Suprapubic skin (tissue), 4 donors: ENCODE results near the gene LRRC53. TPM values are rescaled to one million over a fixed set of nuclear protein-coding genes. Genes with fewer than 3 reads are reported as not detected.

Source experiments
- DNase-seq, 2 donors: peaks; one replicate each; pipeline ENCODE4 v3.0.0-alpha.2; 2019; ENCODE audit warnings: low spot score in 2 of 2
- H3K27ac ChIP-seq: fragments of 200-600 bp; sonication (generic); one replicate; pipeline ENCODE4 v1.5.1; 2019
- H3K27me3 ChIP-seq: fragments of 200-600 bp; sonication (generic); one replicate; pipeline ENCODE4 v1.5.1; 2019
- H3K36me3 ChIP-seq: fragments of 200-600 bp; sonication (generic); one replicate; pipeline ENCODE4 v1.5.1; 2019
- H3K4me1 ChIP-seq: fragments of 200-600 bp; sonication (generic); one replicate; pipeline ENCODE4 v1.5.1; 2019
- H3K4me3 ChIP-seq: fragments of 200-600 bp; sonication (generic); one replicate; pipeline ENCODE4 v1.5.1; 2019; ENCODE audit warnings: mild to moderate bottlenecking
- H3K9me3 ChIP-seq: fragments of 200-600 bp; sonication (generic); one replicate; pipeline ENCODE4 v1.5.1; 2019
- CTCF ChIP-seq, 2 donors: fragments of 200-600 bp in 1 of 2; fragments of 450-650 bp in 1 of 2; sonication (generic) in 1 of 2; IDR thresholded peaks; one replicate each; pipeline ENCODE4 v1.5.1; 2016 to 2019; ENCODE audit warnings: antibody characterized with exemption in 2 of 2, mild to moderate bottlenecking in 1 of 2, moderate library complexity in 1 of 2
- EP300 ChIP-seq: sonication (generic); formaldehyde crosslinking; IDR thresholded peaks from one replicate; pipeline ENCODE4 v1.6.1; 2017; ENCODE audit warnings: antibody characterized with exemption
- POLR2A ChIP-seq, 2 donors: fragments of 450-650 bp; IDR thresholded peaks; one replicate each; pipeline ENCODE4 v1.6.1; 2017; ENCODE audit warnings: antibody characterized with exemption in 2 of 2, mild to moderate bottlenecking in 2 of 2, moderate library complexity in 2 of 2
- POLR2AphosphoS5 ChIP-seq, 3 donors: sonication (generic); formaldehyde crosslinking; IDR thresholded peaks; one replicate each; pipeline ENCODE4 v1.6.1; 2017; ENCODE audit warnings: antibody characterized with exemption in 3 of 3
- WGBS: methylation state at CpG from one replicate; pipeline ENCODE4 v1.1.5; 2018; 5-methylcytosine and 5-hydroxymethylcytosine counted together
- total RNA-seq, 4 donors: library from RNA; depleted of rRNA; stranded (reverse); fragments of >200 nt; gene quantifications; one replicate each; pipeline ENCODE4 v1.1.0, GENCODE V29; 2016

The LRRC53 gene
- total RNA-seq, 4 donors from 2014 or later = not detected

GRCh38 chr1:74480068-74480467, 32.3 kb downstream of the LRRC53 start:
- no peak for DNase-seq
- Histone ChIP-seq H3K27ac (no peak overlapping the region), H3K9me3 (no peaks in the 10 kb centered on the region), H3K27me3 (no peaks in the 10 kb centered on the region), H3K4me1 (no peaks in the 10 kb centered on the region), H3K4me3 (no peak overlapping the region), H3K36me3 (no peaks in the 10 kb centered on the region)
- WGBS = 87% methylated on average over 6 of the region's 6 CpGs
- TF ChIP-seq POLR2A (IDR thresholded peaks at IDR 0.05) (no peak), CTCF (IDR thresholded peaks at IDR 0.05) (no peak), EP300 (no peak), POLR2AphosphoS5 (IDR thresholded peaks at IDR 0.05) (no peak)

GRCh38 chr1:74478979-74479378, 33.4 kb downstream of the LRRC53 start:
- no peak overlapping the region for H3K27ac ChIP-seq
- 67% methylated on average over 2 of the region's 2 CpGs for WGBS
- H3K27me3 ChIP-seq = no peaks in the 10 kb centered on the region
- no peak for DNase-seq
- no peaks in the 10 kb centered on the region for H3K4me1 ChIP-seq
- no peaks in the 10 kb centered on the region for H3K36me3 ChIP-seq
- no peak for TF ChIP-seq POLR2A (IDR thresholded peaks at IDR 0.05)
- no peak for TF ChIP-seq EP300
- no peak for TF ChIP-seq CTCF (IDR thresholded peaks at IDR 0.05)
- no peak for TF ChIP-seq POLR2AphosphoS5 (IDR thresholded peaks at IDR 0.05)
- no peaks in the 10 kb centered on the region for H3K9me3 ChIP-seq
- H3K4me3 ChIP-seq = no peak overlapping the region

GRCh38 chr1:74474585-74474984, 37.8 kb downstream of the LRRC53 start:
- no peaks in the 10 kb centered on the region for H3K9me3 ChIP-seq
- WGBS = 73% methylated on average over 6 of the region's 6 CpGs

GRCh38 chr1:74471470-74471869, 40.9 kb downstream of the LRRC53 start:
- H3K27me3 ChIP-seq = no peaks in the 10 kb centered on the region
- no peak for DNase-seq
- H3K9me3 ChIP-seq = no peaks in the 10 kb centered on the region
- WGBS = 72% methylated on average over 3 of the region's 3 CpGs
- TF ChIP-seq POLR2A (IDR thresholded peaks at IDR 0.05) (no peak), CTCF (IDR thresholded peaks at IDR 0.05) (no peak), EP300 (no peak), POLR2AphosphoS5 (IDR thresholded peaks at IDR 0.05) (no peak)
- no peak overlapping the region for H3K27ac ChIP-seq
- H3K4me1 ChIP-seq = no peaks in the 10 kb centered on the region
- no peaks in the 10 kb centered on the region for H3K36me3 ChIP-seq
- no peak overlapping the region for H3K4me3 ChIP-seq

More at GRCh38 chr1:74474585-74474984, 37.8 kb downstream of the LRRC53 start:
- no peak for TF ChIP-seq POLR2AphosphoS5 (IDR thresholded peaks at IDR 0.05)
- TF ChIP-seq POLR2A (IDR thresholded peaks at IDR 0.05) = no peak
- TF ChIP-seq CTCF (IDR thresholded peaks at IDR 0.05) = no peak
- TF ChIP-seq EP300 = no peak
- DNase-seq = no peak
- Histone ChIP-seq H3K27ac (no peak overlapping the region), H3K4me1 (no peaks in the 10 kb centered on the region), H3K36me3 (no peaks in the 10 kb centered on the region), H3K27me3 (no peaks in the 10 kb centered on the region), H3K4me3 (no peak overlapping the region)

GRCh38 chr1:74470936-74471335, 41.5 kb downstream of the LRRC53 start:
- 38% methylated on average over 3 of the region's 3 CpGs for whole genome bisulfite sequencing

More at GRCh38 chr1:74470936-74471335, 41.5 kb downstream of the LRRC53 start:
- H3K36me3 ChIP-seq = no peaks in the 10 kb centered on the region
- no peaks in the 10 kb centered on the region for H3K27me3 ChIP-seq
- H3K27ac ChIP-seq = no peak overlapping the region
- no peak for TF ChIP-seq EP300
- TF ChIP-seq POLR2AphosphoS5 (IDR thresholded peaks at IDR 0.05) = no peak
- no peak for TF ChIP-seq CTCF (IDR thresholded peaks at IDR 0.05)
- TF ChIP-seq POLR2A (IDR thresholded peaks at IDR 0.05) = no peak
- no peaks in the 10 kb centered on the region for H3K9me3 ChIP-seq
- DNase-seq = no peak
- no peaks in the 10 kb centered on the region for H3K4me1 ChIP-seq
- H3K4me3 ChIP-seq = no peak overlapping the region
